ENCODE results near the gene KIAA1217.
A peak's percentile ranks its signal among the peaks of the same experiment; 100 is the strongest.

The KIAA1217 gene

GRCh38 chr10:24505759-24506158, 296.8 kb downstream of the KIAA1217 start:
- no peak overlapping the region for H3K4me3 ChIP-seq (ENCODE audit: low read length)
- no peak overlapping the region for H3K27ac ChIP-seq (ENCODE audit: low read depth, low read length)
- H3K9me3 ChIP-seq (ENCODE audit: control insufficient read depth, insufficient read depth, low read length), result no peaks in the 10 kb centered on the region
- no peaks in the 10 kb centered on the region for H3K9me2 ChIP-seq (replicated peaks; ENCODE audit: control insufficient read depth, low read length)
- TF ChIP-seq EZH2phosphoT487 (IDR thresholded peaks at IDR 0.05; ENCODE audit: borderline replicate concordance, low read length), result no peak
- TF ChIP-seq CTCF (IDR thresholded peaks at IDR 0.05; ENCODE audit: low read depth, low read length, poor library complexity, severe bottlenecking), result no peak
- H3K4me2 ChIP-seq (ENCODE audit: low read length), result no peak overlapping the region
- no peaks in the 10 kb centered on the region for H3K79me2 ChIP-seq (ENCODE audit: control insufficient read depth, low read length)
- H3K36me3 ChIP-seq (ENCODE audit: control insufficient read depth, low read length), result no peaks in the 10 kb centered on the region
- H3F3A ChIP-seq (ENCODE audit: control insufficient read depth, insufficient read depth), result no peaks in the 10 kb centered on the region
- peaks cover 7% of the 10 kb centered on the region for H3K4me1 ChIP-seq (ENCODE audit: control insufficient read depth, low read length)
- no peaks in the 10 kb centered on the region for H4K20me1 ChIP-seq (ENCODE audit: control insufficient read depth, insufficient read depth, low read depth, low read length)
- peaks cover 12% of the 10 kb centered on the region; the same call in 1 of the 2 replicates for H3K27me3 ChIP-seq (ENCODE audit: control insufficient read depth, low read length)

- Histone ChIP-seq H3K4me1 (ENCODE audit: control insufficient read depth, low read length) (no peaks in the 10 kb centered on the region), H3K4me3 (ENCODE audit: low read length) (no peak overlapping the region), H3K36me3 (ENCODE audit: control insufficient read depth, low read length) (no peaks in the 10 kb centered on the region), H4K20me1 (ENCODE audit: control insufficient read depth, insufficient read depth, low read depth, low read length) (no peaks in the 10 kb centered on the region), H3K79me2 (ENCODE audit: control insufficient read depth, low read length) (no peaks in the 10 kb centered on the region), H3K27ac (ENCODE audit: low read depth, low read length) (no peak overlapping the region), H3K9me2 (replicated peaks; ENCODE audit: control insufficient read depth, low read length) (no peaks in the 10 kb centered on the region), H3K27me3 (ENCODE audit: control insufficient read depth, low read length) (no peaks in the 10 kb centered on the region), H3K4me2 (ENCODE audit: low read length) (no peak overlapping the region), H3F3A (ENCODE audit: control insufficient read depth, insufficient read depth) (no peaks in the 10 kb centered on the region), H3K9me3 (ENCODE audit: control insufficient read depth, insufficient read depth, low read length) (no peaks in the 10 kb centered on the region)
- TF ChIP-seq EZH2phosphoT487 (IDR thresholded peaks at IDR 0.05; ENCODE audit: borderline replicate concordance, low read length) (no peak), CTCF (IDR thresholded peaks at IDR 0.05; ENCODE audit: low read depth, low read length, poor library complexity, severe bottlenecking) (peak; percentile 24)
These were observed 304.2 kb downstream of the KIAA1217 start for GRCh38 chr10:24513155-24513554.

GRCh38 chr10:24515481-24515880, 306.5 kb downstream of the KIAA1217 start:
- Histone ChIP-seq H3K27me3 (ENCODE audit: control insufficient read depth, low read length) (no peaks in the 10 kb centered on the region), H3K4me1 (ENCODE audit: control insufficient read depth, low read length) (no peaks in the 10 kb centered on the region), H3K4me3 (ENCODE audit: low read length) (no peak overlapping the region), H3K9me3 (ENCODE audit: control insufficient read depth, insufficient read depth, low read length) (no peaks in the 10 kb centered on the region), H3K4me2 (ENCODE audit: low read length) (no peak overlapping the region), H3K27ac (ENCODE audit: low read depth, low read length) (no peak overlapping the region), H4K20me1 (ENCODE audit: control insufficient read depth, insufficient read depth, low read depth, low read length) (no peaks in the 10 kb centered on the region), H3K36me3 (ENCODE audit: control insufficient read depth, low read length) (no peaks in the 10 kb centered on the region), H3F3A (ENCODE audit: control insufficient read depth, insufficient read depth) (no peaks in the 10 kb centered on the region), H3K79me2 (ENCODE audit: control insufficient read depth, low read length) (no peaks in the 10 kb centered on the region), H3K9me2 (replicated peaks; ENCODE audit: control insufficient read depth, low read length) (no peaks in the 10 kb centered on the region)
- no peak for TF ChIP-seq CTCF (IDR thresholded peaks at IDR 0.05; ENCODE audit: low read depth, low read length, poor library complexity, severe bottlenecking)
- TF ChIP-seq EZH2phosphoT487 (IDR thresholded peaks at IDR 0.05; ENCODE audit: borderline replicate concordance, low read length), result no peak

- H3K79me2 ChIP-seq (ENCODE audit: control insufficient read depth, low read length), result no peaks in the 10 kb centered on the region
- no peak overlapping the region for H3K4me2 ChIP-seq (ENCODE audit: low read length)
- H3K36me3 ChIP-seq (ENCODE audit: control insufficient read depth, low read length), result no peaks in the 10 kb centered on the region
- no peak overlapping the region for H3K4me3 ChIP-seq (ENCODE audit: low read length)
- no peaks in the 10 kb centered on the region for H3K4me1 ChIP-seq (ENCODE audit: control insufficient read depth, low read length)
- no peaks in the 10 kb centered on the region for H3K9me2 ChIP-seq (replicated peaks; ENCODE audit: control insufficient read depth, low read length)
- no peak overlapping the region for H3K27ac ChIP-seq (ENCODE audit: low read depth, low read length)
- TF ChIP-seq CTCF (IDR thresholded peaks at IDR 0.05; ENCODE audit: low read depth, low read length, poor library complexity, severe bottlenecking), result no peak
- TF ChIP-seq EZH2phosphoT487 (IDR thresholded peaks at IDR 0.05; ENCODE audit: borderline replicate concordance, low read length), result no peak
- no peaks in the 10 kb centered on the region for H4K20me1 ChIP-seq (ENCODE audit: control insufficient read depth, insufficient read depth, low read depth, low read length)
- no peaks in the 10 kb centered on the region for H3F3A ChIP-seq (ENCODE audit: control insufficient read depth, insufficient read depth)
- H3K9me3 ChIP-seq (ENCODE audit: control insufficient read depth, insufficient read depth, low read length), result no peaks in the 10 kb centered on the region
- H3K27me3 ChIP-seq (ENCODE audit: control insufficient read depth, low read length), result no peaks in the 10 kb centered on the region
These were observed 309.5 kb downstream of the KIAA1217 start for GRCh38 chr10:24518411-24518810.
